ENCODE measurements around the gene ANKRD33. TPM values are rescaled to one million over a fixed set of nuclear protein-coding genes. Genes with fewer than 3 reads are reported as not detected.
"Not testable (repeated sequence)": the region's sequence is repeated elsewhere in the genome, so short reads cannot be mapped to it uniquely, and the experiment has no call there.

The ANKRD33 gene
- total and polyA plus RNA-seq, 5 donors from 2014 or later: not detected

DNA sequence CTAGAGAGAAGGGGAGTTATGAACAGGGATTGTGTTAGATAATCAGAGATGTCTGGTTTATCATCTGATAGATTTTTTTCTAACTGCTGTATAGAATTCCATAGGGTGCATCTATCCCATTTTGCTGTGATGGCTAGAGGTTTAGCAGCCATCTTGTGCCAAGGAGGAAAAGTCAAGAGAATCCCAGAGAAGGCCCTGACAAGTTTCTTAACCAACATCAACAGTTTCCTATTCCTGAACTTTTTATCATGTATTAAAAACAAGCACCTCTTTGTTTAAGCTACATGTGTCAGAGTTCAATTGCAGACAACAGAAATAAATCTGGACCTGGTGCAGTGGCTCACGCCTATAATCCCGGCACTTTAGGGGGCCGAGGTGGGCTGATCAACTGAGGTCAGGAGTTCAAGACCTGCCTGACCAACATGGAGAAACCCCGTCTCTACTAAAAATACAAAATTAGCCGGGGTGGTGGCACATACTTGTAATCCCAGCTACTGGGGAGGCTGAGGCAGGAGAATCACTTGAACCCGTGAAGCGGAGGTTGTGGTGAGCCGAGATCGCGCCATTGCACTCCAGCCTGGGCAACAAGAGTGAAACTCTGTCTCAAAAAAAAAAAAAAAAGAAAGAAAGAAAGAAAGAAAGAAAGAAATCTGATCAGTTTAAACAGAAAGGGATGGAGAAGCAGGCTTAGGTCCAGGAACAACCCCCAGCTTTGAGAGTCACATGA is 2.4 kb upstream of the ANKRD33 start:
- H3K4me3 ChIP-seq (ENCODE audit: low read depth, low read length): peak overlapping the region; percentile 73
- H3K4me1 ChIP-seq (ENCODE audit: control insufficient read depth, insufficient read depth, low read length, poor library complexity, severe bottlenecking); H3K36me3 Mint-ChIP-seq; H3K27me3 ChIP-seq (ENCODE audit: control insufficient read depth, insufficient read depth, low read length); H3K9me3 Mint-ChIP-seq; DNase-seq; H3K36me3 ChIP-seq (ENCODE audit: control insufficient read depth, insufficient read depth, low read length); H3K27ac ChIP-seq (ENCODE audit: insufficient read depth, low read length, poor library complexity, severe bottlenecking); ATAC-seq (ENCODE audit: low read depth in 2 of 2); H3K27me3 Mint-ChIP-seq; H3K9me3 ChIP-seq (ENCODE audit: control insufficient read depth in 2 of 2, low read length in 2 of 2): not testable (repeated sequence)
- Mint-ChIP-seq H3K27ac (peak overlapping the region; percentile 88 to 91 (median 89)), H3K4me3 (peak overlapping the region in 2 of 4 donors; percentile 35 to 58), H3K4me1 (peaks cover 5 to 20% (median 11%) of the 10 kb centered on the region in 4 donors)

- Histone ChIP-seq H3K9me3 (ENCODE audit: control insufficient read depth in 2 of 2, low read length in 2 of 2) (no peaks in the 10 kb centered on the region), H3K4me3 (ENCODE audit: low read depth, low read length) (peak overlapping the region; percentile 73), H3K27ac (ENCODE audit: insufficient read depth, low read length, poor library complexity, severe bottlenecking) (peak overlapping the region; percentile 38), H3K36me3 (ENCODE audit: control insufficient read depth, insufficient read depth, low read length) (no peaks in the 10 kb centered on the region), H3K27me3 (ENCODE audit: control insufficient read depth, insufficient read depth, low read length) (no peaks in the 10 kb centered on the region), H3K4me1 (ENCODE audit: control insufficient read depth, insufficient read depth, low read length, poor library complexity, severe bottlenecking) (peaks cover 4% of the 10 kb centered on the region)
- ATAC-seq (ENCODE audit: low read depth in 2 of 2) (peak; percentile 93 to 97), DNase-seq (peak in 2 of 3 donors; percentile 50 to 80)
- no peaks in the 10 kb centered on the region for H3K36me3 Mint-ChIP-seq
- peak overlapping the region; percentile 88 to 91 (median 89) for H3K27ac Mint-ChIP-seq
- H3K27me3 Mint-ChIP-seq: no peaks in the 10 kb centered on the region
- peaks cover 5 to 20% (median 11%) of the 10 kb centered on the region in 4 donors for H3K4me1 Mint-ChIP-seq
- H3K4me3 Mint-ChIP-seq: peak overlapping the region in 3 of 4 donors; percentile 7 to 72 (median 58)
- H3K9me3 Mint-ChIP-seq: peaks cover 0 to 2% (median 0%) of the 10 kb centered on the region in 7 donors
These were observed 1.7 kb upstream of the ANKRD33 start for GRCh38 chr12:51886021-51886710.

DNA sequence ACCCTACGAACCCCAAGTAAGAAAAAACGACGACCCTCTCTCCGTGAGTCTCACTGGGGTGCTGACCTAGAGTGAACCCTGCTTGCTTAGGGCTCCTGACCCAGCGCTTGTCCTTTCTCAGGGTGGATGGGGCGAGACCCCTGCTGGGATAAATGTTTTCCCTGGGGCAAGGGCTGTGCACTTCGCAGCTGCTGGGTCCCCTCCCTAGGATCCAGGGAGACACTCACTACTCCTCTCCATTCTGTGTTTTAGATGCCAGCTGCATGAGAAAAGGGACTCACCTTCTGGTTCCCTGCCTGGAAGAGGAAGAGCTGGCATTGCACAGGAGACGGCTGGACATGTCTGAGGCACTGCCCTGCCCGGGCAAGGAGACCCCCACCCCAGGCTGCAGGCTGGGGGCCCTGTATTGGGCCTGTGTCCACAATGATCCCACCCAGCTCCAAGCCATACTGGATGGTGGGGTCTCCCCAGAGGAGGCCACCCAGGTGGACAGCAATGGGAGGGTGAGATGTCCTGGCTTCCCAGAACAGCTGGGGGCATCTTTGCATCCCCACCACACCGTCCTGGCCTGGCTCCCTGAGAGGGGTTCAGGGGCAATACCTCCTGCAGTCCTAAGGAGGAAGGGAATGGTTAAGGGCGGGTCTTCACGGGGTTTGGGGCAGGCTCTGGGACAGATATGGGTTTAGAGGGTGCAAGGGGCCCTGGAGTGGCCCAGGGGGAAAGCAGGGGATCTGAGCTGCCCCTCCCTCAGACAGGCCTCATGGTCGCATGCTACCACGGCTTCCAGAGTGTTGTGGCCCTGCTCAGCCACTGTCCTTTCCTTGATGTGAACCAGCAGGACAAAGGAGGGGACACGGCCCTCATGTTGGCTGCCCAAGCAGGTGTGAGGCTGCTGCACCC is 663 bp downstream of the ANKRD33 start:
- no peaks in the 10 kb centered on the region for H3K36me3 ChIP-seq (ENCODE audit: control insufficient read depth, insufficient read depth, low read length)

GRCh38 chr12:51889216-51890132 is 1.6 kb downstream of the ANKRD33 start:
- H3K4me1 ChIP-seq (ENCODE audit: control insufficient read depth, insufficient read depth, low read length, poor library complexity, severe bottlenecking): peaks cover 4% of the 10 kb centered on the region
- H3K4me3 Mint-ChIP-seq: no peak overlapping the region
- H3K36me3 ChIP-seq (ENCODE audit: control insufficient read depth, insufficient read depth, low read length): no peaks in the 10 kb centered on the region
- no peak overlapping the region for H3K4me3 ChIP-seq (ENCODE audit: low read depth, low read length)
- H3K27me3 ChIP-seq (ENCODE audit: control insufficient read depth, insufficient read depth, low read length): no peaks in the 10 kb centered on the region
- H3K27ac Mint-ChIP-seq: no peak overlapping the region
- peaks cover 0 to 2% (median 0%) of the 10 kb centered on the region in 7 donors for H3K9me3 Mint-ChIP-seq
- no peaks in the 10 kb centered on the region for H3K9me3 ChIP-seq (ENCODE audit: control insufficient read depth in 2 of 2, low read length in 2 of 2)
- H3K27me3 Mint-ChIP-seq: peaks cover 16% of the 10 kb centered on the region
- H3K36me3 Mint-ChIP-seq: no peaks in the 10 kb centered on the region
- peaks cover 5 to 20% (median 10%) of the 10 kb centered on the region in 4 donors for H3K4me1 Mint-ChIP-seq
- DNase-seq: no peak
- ATAC-seq (ENCODE audit: low read depth in 2 of 2): no peak
- no peak overlapping the region for H3K27ac ChIP-seq (ENCODE audit: insufficient read depth, low read length, poor library complexity, severe bottlenecking)

More for the DNA sequence above, 663 bp downstream of the ANKRD33 start:
- peaks cover 7% of the 10 kb centered on the region for H3K27me3 Mint-ChIP-seq
- no peak overlapping the region for H3K27ac Mint-ChIP-seq
- peak overlapping the region in 1 of 4 donors; percentile 41 for H3K4me3 Mint-ChIP-seq
- Histone ChIP-seq H3K27me3 (ENCODE audit: control insufficient read depth, insufficient read depth, low read length) (no peaks in the 10 kb centered on the region), H3K27ac (ENCODE audit: insufficient read depth, low read length, poor library complexity, severe bottlenecking) (no peak overlapping the region), H3K4me3 (ENCODE audit: low read depth, low read length) (no peak overlapping the region), H3K4me1 (ENCODE audit: control insufficient read depth, insufficient read depth, low read length, poor library complexity, severe bottlenecking) (peaks cover 4% of the 10 kb centered on the region), H3K9me3 (ENCODE audit: control insufficient read depth in 2 of 2, low read length in 2 of 2) (no peaks in the 10 kb centered on the region)
- H3K4me1 Mint-ChIP-seq: peaks cover 5 to 20% (median 10%) of the 10 kb centered on the region in 4 donors
- ATAC-seq (ENCODE audit: low read depth in 2 of 2) (no peak), DNase-seq (no peak)
- H3K36me3 Mint-ChIP-seq: no peaks in the 10 kb centered on the region
- H3K9me3 Mint-ChIP-seq: peaks cover 0 to 2% (median 0%) of the 10 kb centered on the region in 7 donors

GRCh38 chr12:51890133-51890464 is 2.2 kb downstream of the ANKRD33 start:
- DNase-seq (no peak), ATAC-seq (ENCODE audit: low read depth in 2 of 2) (no peak)
- H3K27ac Mint-ChIP-seq: no peak overlapping the region

GRCh38 chr12:51890511-51891171 is 2.7 kb downstream of the ANKRD33 start:
- H3K27ac Mint-ChIP-seq: no peak overlapping the region

More at GRCh38 chr12:51890133-51890464, 2.2 kb downstream of the ANKRD33 start:
- Mint-ChIP-seq H3K36me3 (no peaks in the 10 kb centered on the region), H3K4me3 (no peak overlapping the region), H3K9me3 (no peaks in the 10 kb centered on the region), H3K27me3 (peaks cover 19% of the 10 kb centered on the region), H3K4me1 (peaks cover 5 to 19% (median 9%) of the 10 kb centered on the region in 4 donors)
- Histone ChIP-seq H3K27me3 (ENCODE audit: control insufficient read depth, insufficient read depth, low read length) (no peaks in the 10 kb centered on the region), H3K4me1 (ENCODE audit: control insufficient read depth, insufficient read depth, low read length, poor library complexity, severe bottlenecking) (peaks cover 4% of the 10 kb centered on the region), H3K27ac (ENCODE audit: insufficient read depth, low read length, poor library complexity, severe bottlenecking) (no peak overlapping the region), H3K4me3 (ENCODE audit: low read depth, low read length) (no peak overlapping the region), H3K9me3 (ENCODE audit: control insufficient read depth in 2 of 2, low read length in 2 of 2) (no peaks in the 10 kb centered on the region), H3K36me3 (ENCODE audit: control insufficient read depth, insufficient read depth, low read length) (no peaks in the 10 kb centered on the region)

More at GRCh38 chr12:51890511-51891171, 2.7 kb downstream of the ANKRD33 start:
- ATAC-seq (ENCODE audit: low read depth in 2 of 2) (no peak), DNase-seq (no peak)
- H3K9me3 ChIP-seq (ENCODE audit: control insufficient read depth in 2 of 2, low read length in 2 of 2): no peaks in the 10 kb centered on the region
- Mint-ChIP-seq H3K36me3 (no peaks in the 10 kb centered on the region), H3K27me3 (peaks cover 19% of the 10 kb centered on the region), H3K4me3 (no peak overlapping the region), H3K4me1 (peaks cover 5 to 13% (median 6%) of the 10 kb centered on the region in 4 donors), H3K9me3 (no peaks in the 10 kb centered on the region)
- H3K4me3 ChIP-seq (ENCODE audit: low read depth, low read length): no peak overlapping the region
- no peaks in the 10 kb centered on the region for H3K27me3 ChIP-seq (ENCODE audit: control insufficient read depth, insufficient read depth, low read length)
- H3K36me3 ChIP-seq (ENCODE audit: control insufficient read depth, insufficient read depth, low read length): no peaks in the 10 kb centered on the region
- H3K4me1 ChIP-seq (ENCODE audit: control insufficient read depth, insufficient read depth, low read length, poor library complexity, severe bottlenecking): peaks cover 4% of the 10 kb centered on the region
- no peak overlapping the region for H3K27ac ChIP-seq (ENCODE audit: insufficient read depth, low read length, poor library complexity, severe bottlenecking)
